HPDE6-E6E7 (cell line): ENCODE results near the gene SSC5D.

Experiments used
- DNase-seq: peaks from one replicate; pipeline ENCODE4 v3.0.0; 2011; ENCODE audit warnings: missing footprints; ENCODE audit errors: extremely low spot score

The SSC5D gene

GRCh38 chr19:55554741-55555152 is 66.5 kb downstream of the SSC5D start:
- DNase-seq, result no peak

- no peak for DNase-seq
Observed at GRCh38 chr19:55559684-55560083, 71.4 kb downstream of the SSC5D start.

- DNase-seq, result no peak
Observed at GRCh38 chr19:55563261-55563690, 75.0 kb downstream of the SSC5D start.

DNA sequence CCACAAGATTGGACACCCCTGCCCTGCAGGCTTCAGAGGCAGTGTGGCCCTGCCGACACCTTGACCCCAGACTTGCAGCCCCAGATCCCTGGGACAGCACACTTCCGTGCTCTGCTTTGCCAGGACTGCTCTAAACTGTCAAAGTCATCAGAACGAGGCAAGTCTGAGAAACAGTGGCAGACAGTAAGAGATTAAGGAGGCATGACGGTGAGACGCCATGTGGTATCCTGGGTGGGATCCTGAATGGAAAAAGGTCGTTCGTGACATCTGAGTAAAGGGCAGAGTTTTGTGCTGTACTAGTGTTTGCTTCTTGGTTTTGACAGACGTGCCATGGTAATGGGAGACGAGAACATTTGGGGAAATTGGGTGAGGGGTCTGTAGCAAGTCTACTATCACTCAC is 78.6 kb downstream of the SSC5D start:
- DNase-seq, result no peak

DNA sequence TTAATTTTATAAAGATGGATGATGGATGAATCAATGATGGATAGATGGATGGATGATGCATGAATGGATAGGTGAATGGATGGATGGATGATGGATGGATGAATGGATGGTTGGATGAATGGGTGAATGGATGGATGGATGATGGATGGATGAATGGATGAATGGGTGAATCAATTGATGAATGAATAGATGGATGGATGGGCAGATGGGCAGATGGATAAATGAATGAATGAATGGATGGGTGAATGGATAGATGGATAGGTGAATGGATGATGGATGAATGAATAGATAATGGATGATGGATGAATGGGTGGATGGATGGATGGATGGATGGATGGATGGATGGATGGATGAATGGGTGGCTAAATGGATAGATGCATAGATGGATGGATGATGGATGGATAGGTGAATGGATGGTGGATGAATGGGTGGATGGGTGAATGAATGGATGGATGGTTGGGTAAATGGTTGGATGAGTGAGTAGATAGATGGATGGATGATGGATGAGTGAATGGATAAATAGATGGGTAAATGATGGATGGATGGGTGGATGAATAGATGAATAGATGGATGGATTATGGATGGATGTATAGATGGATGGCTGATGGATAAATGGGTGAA is 79.6 kb downstream of the SSC5D start:
- no peak for DNase-seq
